ENCODE results near the gene PAFAH1B1.

DNA sequence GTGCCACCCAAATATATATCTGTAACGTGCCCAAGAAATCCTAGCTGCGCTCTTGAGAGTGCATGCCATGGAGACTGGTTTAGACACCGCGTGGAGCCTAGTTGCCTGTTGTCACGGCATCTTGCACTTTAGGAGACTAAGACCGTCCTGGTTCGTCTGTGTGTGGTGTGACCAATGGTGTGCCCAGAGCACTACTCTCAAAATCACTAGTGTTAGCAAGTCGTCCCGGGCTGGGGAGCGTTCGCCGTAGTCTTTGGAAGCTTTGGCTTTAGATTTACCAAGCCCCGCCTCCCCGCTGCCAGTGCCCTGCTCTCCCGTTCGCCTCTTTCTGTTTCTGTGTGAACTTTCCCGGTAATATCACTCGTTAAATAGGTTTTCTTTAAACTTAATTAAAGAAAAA lies 91.1 kb downstream of the PAFAH1B1 start:
- TF ChIP-seq, protein P1, sequence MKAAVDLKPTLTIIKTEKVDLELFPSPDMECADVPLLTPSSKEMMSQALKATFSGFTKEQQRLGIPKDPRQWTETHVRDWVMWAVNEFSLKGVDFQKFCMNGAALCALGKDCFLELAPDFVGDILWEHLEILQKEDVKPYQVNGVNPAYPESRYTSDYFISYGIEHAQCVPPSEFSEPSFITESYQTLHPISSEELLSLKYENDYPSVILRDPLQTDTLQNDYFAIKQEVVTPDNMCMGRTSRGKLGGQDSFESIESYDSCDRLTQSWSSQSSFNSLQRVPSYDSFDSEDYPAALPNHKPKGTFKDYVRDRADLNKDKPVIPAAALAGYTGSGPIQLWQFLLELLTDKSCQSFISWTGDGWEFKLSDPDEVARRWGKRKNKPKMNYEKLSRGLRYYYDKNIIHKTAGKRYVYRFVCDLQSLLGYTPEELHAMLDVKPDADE (IDR thresholded peaks at IDR 0.05): no peak
- TF ChIP-seq CREB1 (CRISPR knock-in tag; IDR thresholded peaks at IDR 0.05; ENCODE audit: low read depth): no peak

All from GM23338 (cell line).